Thyroid gland (tissue), 4 donors: ENCODE measurements around the gene DGKB.

Source experiments
- POLR2A ChIP-seq, 2 donors: fragments of 450-650 bp; IDR thresholded peaks; one replicate each; pipeline ENCODE4 v1.6.1; 2017; ENCODE audit warnings: antibody characterized with exemption in 2 of 2, mild to moderate bottlenecking in 2 of 2, moderate library complexity in 1 of 2
- TF ChIP-seq, protein P1 (sequence below), 6 experiments: fragments of 200-600 bp in 3 of 6; fragments of 450-650 bp in 3 of 6; sonication (generic) in 3 of 6; IDR thresholded peaks; one replicate each; pipeline ENCODE4 v1.5.1; 2016 to 2019; ENCODE audit warnings: antibody characterized with exemption in 6 of 6, mild to moderate bottlenecking in 2 of 6, inconsistent platforms in 1 of 6, moderate library complexity in 1 of 6

DNA sequence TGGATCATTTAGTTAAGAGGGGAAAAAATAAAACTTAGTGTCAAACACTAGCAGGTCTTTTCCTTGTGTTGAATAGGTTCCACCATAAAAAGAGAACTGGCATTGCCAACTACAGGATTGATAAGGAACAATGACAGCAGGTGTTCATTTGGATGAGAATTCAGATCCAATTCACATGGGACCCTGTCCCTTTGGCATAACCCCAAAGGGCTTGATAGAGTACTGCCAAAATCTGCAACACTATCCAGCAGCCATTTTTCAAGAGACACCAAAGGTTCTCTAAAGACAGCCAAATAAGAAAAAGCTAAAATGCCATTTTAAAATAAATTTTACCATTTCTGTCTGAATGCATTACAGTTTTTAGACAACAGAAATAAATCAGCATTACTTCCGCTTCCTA lies 422.3 kb downstream of the DGKB start:
- TF ChIP-seq, protein P1, sequence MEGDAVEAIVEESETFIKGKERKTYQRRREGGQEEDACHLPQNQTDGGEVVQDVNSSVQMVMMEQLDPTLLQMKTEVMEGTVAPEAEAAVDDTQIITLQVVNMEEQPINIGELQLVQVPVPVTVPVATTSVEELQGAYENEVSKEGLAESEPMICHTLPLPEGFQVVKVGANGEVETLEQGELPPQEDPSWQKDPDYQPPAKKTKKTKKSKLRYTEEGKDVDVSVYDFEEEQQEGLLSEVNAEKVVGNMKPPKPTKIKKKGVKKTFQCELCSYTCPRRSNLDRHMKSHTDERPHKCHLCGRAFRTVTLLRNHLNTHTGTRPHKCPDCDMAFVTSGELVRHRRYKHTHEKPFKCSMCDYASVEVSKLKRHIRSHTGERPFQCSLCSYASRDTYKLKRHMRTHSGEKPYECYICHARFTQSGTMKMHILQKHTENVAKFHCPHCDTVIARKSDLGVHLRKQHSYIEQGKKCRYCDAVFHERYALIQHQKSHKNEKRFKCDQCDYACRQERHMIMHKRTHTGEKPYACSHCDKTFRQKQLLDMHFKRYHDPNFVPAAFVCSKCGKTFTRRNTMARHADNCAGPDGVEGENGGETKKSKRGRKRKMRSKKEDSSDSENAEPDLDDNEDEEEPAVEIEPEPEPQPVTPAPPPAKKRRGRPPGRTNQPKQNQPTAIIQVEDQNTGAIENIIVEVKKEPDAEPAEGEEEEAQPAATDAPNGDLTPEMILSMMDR (IDR thresholded peaks at IDR 0.05) = no peak
- TF ChIP-seq POLR2A (IDR thresholded peaks at IDR 0.05) = no peak
